ENCODE measurements around the gene NFIL3.
"Not testable (repeated sequence)": the region's sequence is repeated elsewhere in the genome, so short reads cannot be mapped to it uniquely, and the experiment has no call there.

NFIL3 gene

GRCh38 chr9:91391818-91392217 is 31.8 kb downstream of the NFIL3 start:
- no peak for DNase-seq

DNA sequence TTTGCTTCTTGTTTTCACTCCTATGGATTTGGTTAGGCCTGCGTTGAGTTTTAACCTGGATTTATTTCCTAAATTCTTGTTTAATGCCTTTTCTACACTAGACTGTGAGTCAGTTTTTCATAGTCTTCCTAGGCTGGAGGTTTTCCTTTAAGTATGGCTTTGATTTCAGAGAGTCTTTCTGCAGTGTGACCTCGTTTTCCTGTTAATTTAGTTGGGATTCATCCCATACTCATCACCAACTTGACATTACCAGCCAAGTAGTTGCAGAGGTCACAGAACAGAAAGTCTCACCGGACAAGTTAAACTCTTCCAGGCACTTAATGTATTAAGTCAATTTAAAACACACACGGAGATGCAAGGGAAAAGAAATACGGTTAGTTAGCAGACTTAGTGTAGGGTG is 32.2 kb downstream of the NFIL3 start:
- no peak for DNase-seq

GRCh38 chr9:91389686-91390085 is 33.9 kb downstream of the NFIL3 start:
- not testable (repeated sequence) for DNase-seq

DNA sequence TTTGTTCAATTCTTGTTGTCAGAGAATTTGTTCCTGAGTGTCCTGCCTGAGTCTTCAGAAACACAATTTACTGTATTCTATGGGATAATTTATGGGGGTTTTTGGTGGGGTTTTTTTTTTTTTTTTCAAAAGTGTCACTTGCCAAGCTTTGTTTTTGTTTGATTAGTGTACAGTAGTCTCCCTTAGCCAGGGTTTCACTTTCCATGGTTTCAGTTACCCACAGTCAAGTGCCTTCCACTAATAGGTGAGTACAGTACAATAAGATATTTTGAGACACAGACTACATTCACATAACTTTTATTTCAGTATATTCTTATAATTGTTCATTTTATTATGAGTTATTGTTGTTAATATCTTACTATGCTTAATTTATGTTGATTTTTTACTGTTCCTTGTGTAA is 36.9 kb downstream of the NFIL3 start:
- no peak for DNase-seq

DNA sequence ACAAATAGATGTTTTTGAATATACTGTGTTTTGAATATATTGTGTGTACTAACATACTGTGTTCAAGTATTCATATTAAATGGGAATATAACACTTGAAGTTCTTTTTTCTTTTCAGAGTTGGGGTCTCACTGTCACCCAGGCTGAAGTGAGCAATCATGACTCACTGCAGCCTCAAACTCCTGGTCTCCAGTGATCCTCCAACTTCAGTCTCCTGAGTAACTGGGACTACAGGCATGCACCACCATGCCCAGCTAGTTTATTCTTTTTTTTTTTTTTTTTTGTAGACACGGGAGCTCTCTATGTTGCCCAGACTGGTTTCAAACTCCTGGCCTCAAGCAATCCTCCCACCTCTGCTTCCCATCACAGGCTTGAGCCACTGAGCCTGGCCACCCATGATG is 38.7 kb downstream of the NFIL3 start:
- no peak for DNase-seq

DNA sequence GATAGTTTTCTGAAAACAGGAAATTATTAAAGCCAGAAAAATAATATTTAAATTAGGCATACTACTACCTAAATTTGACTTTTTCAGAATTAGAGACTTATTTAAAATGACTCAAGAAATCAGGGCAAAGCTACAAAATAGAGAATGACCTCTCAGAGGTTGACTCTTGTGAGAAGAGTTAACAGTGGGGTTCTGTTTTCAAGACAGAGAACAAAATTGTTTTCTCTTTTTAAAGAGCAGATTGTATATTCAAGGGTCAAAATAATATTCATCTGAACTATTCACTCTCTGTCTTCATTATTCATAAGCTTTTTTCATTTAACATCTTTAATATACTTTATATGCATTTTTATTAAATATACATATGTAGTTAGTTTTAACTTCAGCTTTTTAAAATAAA is 40.1 kb downstream of the NFIL3 start:
- DNase-seq = no peak

DNA sequence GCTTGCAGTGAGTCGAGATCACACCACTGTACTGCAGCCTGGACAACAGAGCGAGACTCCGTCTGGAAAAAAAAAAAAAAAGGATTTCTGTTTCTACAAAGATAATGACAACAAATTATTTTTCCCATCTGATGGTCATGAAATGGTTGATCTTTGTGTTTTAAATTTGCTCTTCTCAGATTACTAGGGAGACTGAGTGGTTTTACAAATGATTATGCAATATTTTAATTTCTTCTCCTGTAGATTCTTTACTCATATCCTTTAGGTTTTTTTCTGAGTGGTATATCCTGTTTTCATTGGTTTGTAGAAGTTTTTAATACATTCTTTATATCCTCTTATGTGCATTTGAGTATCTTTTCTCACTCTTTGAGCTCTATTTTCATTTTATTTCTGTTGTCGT is 41.3 kb downstream of the NFIL3 start:
- DNase-seq = no peak

DNA sequence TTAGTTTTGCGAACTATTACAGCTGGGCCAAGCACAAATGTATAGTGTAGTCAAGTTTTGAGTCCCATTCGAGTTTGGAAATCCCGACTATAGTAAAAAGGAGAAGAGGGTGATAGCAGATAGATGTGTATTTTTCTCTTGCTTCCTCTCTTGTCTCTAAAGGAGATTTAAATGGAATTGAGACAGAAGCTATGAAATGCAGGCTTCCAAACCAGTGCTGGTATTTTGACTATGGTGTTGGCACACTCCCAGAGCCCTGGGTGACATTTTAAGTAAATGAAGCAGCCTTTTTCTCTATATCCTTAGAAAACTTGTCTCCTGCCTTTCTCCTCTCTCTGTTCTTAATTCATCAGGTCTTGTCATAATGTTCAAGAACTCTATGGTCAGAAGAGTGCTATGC is 44.2 kb downstream of the NFIL3 start:
- DNase-seq = no peak

DNA sequence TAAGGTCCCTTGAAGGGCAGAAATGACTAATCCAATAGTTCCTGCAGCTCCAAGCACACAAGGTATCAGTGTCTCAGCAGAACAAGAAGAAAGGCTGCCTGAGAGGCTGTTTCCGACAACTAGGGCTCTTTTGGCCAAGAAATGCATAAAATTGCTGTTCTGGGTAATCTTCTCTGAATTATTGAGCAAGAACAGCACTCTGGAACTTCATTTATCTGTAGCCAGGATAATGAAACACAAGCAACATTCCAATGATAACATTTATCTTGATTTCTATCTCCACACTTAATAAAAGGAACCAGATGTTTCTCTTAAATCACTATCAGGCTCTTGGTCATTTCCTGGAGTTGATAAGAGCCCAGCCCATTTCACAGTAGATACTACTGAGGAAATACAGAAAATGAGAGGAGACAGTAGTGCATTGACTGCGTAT is 44.9 kb downstream of the NFIL3 start:
- DNase-seq = no peak

DNA sequence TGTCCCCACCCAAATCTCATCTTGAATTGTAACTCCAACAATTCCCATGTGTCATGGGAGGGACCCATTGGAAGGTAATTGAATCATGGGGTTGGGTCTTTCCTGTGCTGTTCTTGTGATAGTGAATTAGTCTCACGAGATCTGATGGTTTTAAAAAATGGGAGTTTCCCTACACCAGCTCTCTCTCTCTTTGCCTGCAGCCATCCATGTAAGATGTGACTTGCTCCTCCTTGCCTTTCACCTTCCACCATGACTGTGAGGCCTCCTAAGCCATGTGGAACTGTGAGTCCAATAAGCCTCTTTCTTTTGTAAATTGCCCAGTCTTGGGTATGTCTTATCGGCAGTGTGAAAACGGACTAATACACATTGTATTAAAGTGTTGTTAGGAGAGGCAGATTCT is 45.6 kb downstream of the NFIL3 start:
- not testable (repeated sequence) for DNase-seq

- no peak for DNase-seq
These were observed 47.4 kb downstream of the NFIL3 start for GRCh38 chr9:91376239-91376638.

DNA sequence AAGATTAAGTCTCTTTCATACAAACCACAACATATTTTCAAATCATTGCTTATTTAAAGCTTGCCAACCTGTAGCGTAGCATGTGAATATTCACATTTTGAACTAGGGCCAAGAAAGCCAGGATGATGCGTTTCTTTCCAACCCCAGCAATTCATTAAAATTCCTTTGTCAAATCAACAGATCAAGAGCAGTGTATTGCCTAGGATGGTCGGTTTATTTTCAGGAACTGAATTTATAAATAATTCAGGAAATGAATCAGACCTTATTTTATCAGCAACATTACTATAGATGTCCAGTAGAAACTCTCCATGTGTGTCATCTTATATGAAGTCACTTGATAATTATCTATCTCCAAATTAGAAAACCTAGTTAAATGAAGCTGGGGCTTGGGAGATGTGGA is 48.7 kb downstream of the NFIL3 start:
- DNase-seq = no peak

DNA sequence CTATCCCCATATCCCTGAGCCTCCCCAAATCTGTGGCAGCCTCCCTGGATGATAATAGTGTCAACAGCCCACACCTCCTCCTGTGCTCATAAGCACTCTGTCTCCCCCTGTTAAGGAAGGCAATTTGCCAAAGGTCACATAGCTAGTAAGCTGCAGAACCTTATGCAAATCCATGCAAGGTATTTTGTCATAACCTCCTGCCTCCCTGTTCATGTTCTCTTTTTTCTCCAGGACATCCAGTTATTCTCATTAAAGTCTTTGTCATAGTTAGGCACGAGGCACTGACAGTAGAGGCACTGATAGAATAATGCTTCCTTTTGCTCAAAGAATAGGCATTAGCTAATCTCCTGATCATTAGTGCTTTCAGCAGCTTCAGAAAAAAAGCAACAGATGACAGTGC is 51.7 kb downstream of the NFIL3 start:
- no peak for DNase-seq

DNA sequence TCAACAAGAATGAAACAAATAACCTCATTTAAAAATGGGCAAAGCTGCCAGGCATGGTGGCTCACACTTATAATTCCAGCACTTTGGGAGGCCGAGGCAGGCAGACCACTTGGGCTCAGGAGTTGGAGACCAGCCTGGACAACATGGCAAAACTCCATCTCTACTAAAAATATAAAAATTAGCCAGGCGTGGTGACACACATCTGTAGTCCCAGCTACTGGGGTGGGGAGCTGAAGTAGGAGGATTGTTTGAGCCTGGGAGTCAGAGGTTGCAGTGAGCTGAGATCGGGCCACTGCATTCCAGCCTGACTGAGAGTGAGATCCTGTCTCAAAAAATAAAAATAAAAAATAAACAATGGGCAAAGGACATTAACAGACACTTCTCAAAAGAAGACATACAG is 53.6 kb downstream of the NFIL3 start:
- DNase-seq = not testable (repeated sequence)

- DNase-seq = no peak
These were observed 58.9 kb downstream of the NFIL3 start for GRCh38 chr9:91364702-91365101.

- DNase-seq = no peak
These were observed 59.6 kb downstream of the NFIL3 start for GRCh38 chr9:91364005-91364404.

DNA sequence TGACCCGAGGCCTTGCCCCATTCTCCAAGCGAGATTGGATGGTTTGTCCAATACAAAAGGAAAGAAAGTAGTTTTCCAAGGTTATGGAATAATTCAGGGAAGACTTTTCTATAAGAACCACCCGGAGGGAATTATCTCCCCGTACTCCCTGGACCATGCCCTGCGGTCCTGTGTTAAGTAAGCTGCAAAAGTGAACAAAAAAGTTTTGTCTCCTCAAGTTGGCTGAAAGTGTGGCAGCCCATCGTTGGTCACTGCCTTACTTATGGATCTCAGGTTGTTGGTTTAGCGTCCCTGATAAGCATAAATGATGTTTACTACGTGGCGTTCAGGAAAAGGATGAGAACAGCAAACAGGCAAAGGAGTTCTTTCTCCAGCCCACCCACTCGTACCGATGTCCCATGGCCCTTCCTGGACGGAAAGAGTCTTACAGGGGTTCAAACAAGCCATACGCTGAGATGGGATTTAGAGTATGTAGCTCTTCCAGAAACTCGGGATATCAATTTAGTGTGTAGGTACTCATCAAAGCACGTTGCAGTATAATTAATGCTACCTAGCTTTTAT is 61.5 kb downstream of the NFIL3 start:
- no peak for DNase-seq

- DNase-seq = peak; percentile 81
These were observed 62.2 kb downstream of the NFIL3 start, which contains the start of gene AUH for GRCh38 chr9:91361291-91362050. Gene AUH, minus strand, starts transcription at chr9:91361918. Its CDS starts 29 bp downstream, at chr9:91361889.

DNA sequence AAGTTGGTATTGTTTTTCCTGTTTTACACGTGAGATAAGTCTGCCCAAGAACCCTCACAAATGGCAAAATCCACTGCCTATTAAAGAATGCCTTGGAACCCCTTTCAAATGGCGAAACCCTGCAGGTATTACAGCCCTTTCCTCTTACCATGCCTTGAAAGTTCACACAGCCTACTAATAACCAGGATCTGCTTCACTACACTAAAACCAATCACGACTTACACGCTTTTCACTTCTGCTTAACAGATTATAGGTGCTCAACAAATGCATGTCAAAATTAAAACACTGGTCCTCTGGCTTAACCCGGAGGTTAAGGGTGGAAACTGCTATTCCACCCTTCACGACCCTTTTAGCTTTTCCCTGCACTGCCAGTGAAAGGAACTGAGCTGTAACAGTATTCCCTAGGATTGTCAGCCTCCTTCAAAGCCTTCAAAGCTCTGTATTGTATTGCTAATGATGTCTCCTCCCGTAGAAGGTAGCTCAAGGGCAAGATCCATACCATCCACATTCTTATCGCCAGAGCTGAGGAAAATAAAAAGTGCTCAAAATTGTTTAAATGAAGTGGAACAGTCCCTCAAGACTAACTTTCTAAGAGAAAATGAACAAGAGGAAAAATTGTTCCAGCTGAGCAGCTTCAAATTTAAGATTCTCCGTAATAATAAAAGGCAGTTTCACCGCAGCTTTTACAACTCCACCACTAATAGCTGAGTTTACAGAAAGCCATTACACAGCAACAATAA is 62.9 kb downstream of the NFIL3 start:
- DNase-seq = no peak

GRCh38 chr9:91359734-91360470 is 63.7 kb downstream of the NFIL3 start:
- DNase-seq = no peak

- DNase-seq = no peak
These were observed 64.5 kb downstream of the NFIL3 start for GRCh38 chr9:91359083-91359482.

All from NCI-H2171 (cell line).